GM18505 (cell line): ENCODE results near the gene DNAAF1.
"Not testable (repeated sequence)": the region's sequence is repeated elsewhere in the genome, so short reads cannot be mapped to it uniquely, and the experiment has no call there.

Experiments
- ATAC-seq: cut with Tn5 transposase; IDR thresholded peaks from one replicate; pipeline ENCODE4 v1.9.1; 2021; ENCODE audit not compliant: unreplicated experiment
- POLR2A ChIP-seq: IDR thresholded peaks from 4 replicates; pipeline ENCODE4 v1.6.1; 2011; ENCODE audit warnings: borderline replicate concordance; ENCODE audit not compliant: insufficient read depth, insufficient read length; ENCODE audit errors: extremely low read depth

Gene DNAAF1

GRCh38 chr16:84115919-84116719, 29.0 kb upstream of the DNAAF1 start:
- peak; percentile 30 for ATAC-seq
- no peak for TF ChIP-seq POLR2A

DNA sequence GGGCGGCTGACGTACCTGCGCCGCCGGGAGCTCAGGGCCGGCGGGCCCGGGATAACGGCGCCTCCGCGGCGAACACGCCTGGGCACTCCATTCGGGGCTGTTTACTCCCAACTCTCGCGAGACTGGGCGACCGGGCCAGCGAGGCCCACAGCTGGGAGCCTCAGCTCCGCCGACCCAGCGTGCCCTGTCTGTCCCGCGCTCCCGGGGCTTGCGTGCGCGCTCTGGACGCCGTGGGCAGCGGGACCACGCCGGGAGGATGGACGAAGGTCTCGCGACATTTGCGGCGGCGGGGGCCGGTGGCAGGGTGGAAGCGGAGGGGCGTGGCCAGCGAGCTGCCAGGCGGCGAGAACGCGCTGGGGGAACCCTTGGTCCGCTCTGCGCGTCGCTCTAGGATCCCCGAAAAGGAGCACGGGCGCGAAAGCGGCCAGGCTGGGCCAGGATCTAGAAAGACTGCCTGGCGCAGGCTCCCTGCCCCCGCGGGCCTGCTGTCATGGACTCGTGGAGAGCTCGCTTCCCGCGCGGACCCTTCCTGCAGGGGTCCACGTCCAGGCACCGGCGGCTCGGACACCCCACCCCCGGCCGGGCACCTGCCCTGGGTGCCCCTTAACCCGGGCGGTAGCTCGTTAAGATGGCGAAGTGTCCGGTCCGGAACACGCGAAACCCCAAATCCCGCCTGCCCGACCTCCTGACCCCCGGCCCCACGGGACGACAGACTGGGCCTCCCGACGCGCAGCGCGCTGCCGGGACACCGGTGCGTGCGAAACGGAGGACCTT, 28.2 kb upstream of the DNAAF1 start, which contains the start of gene MBTPS1:
TSS of gene MBTPS1 (minus strand) at position 223 of the 774 bp plus-strand sequence. CDS start 15,159 bp downstream, outside the sequence.
- peak; percentile 88 for ATAC-seq
- TF ChIP-seq POLR2A: peak; percentile 72

DNA sequence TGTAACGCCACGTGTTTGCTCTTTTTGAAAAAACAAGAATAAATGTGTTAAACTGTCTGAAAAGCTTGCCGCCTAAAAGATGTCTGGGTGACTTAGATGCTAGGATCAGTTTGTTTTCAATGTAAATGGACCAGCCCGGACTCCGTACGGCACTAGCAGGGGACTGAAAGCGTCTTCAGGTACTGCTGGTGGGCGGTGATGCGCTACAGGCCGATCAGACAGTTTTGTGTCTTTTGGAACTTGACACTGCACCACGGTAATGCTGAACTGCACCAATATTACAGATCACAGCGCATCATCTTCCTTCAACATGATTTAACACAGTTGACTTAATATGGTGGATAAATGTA, 27.6 kb upstream of the DNAAF1 start:
- no peak for TF ChIP-seq POLR2A
- ATAC-seq: no peak

- not testable (repeated sequence) for ATAC-seq
Measured at GRCh38 chr16:84118315-84118714, 26.8 kb upstream of the DNAAF1 start.

DNA sequence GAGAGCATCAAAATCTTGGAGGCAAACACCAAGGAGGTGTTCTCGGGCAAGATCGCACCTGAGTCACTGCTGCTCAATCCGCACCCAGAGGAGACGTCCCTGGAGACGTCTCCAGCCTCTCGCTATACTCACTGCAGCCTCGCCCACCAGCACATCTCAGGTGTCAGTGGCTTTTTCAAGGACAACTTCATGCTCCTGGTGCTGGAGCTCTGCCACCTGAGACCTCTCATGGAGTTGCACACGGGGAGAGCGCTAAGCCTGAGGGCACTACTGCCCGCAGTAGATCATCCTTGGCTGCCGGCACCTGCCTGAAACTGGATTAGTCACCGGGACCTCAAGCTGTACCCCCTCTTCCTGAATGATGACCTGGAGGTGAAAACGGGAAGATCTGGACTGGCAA, 25.7 kb upstream of the DNAAF1 start:
- no peak for ATAC-seq
- TF ChIP-seq POLR2A: no peak

DNA sequence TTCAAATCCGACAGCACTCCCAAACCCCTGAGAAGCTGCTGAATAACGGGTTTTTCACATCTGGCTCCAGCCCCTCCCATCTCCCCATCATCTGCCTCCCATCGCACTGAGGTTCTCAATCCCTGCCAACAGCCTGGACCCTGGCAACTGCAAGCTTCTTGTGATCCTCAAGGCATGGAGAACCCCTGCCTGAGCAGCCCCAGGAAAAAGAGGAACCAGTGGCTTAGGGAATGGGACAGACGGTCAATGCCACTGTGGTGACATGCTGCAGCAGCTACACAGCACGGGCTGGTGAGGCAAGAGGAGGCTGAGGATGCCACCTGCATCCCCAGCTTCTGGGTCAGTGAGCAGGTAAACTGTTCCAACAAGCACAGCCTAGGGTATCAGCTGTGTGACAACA, 25.1 kb upstream of the DNAAF1 start:
- no peak for ATAC-seq
- no peak for TF ChIP-seq POLR2A

GRCh38 chr16:84121007-84121406, 24.1 kb upstream of the DNAAF1 start:
- no peak for ATAC-seq
- no peak for TF ChIP-seq POLR2A

- no peak for ATAC-seq
Measured at GRCh38 chr16:84124257-84125073, 20.6 kb upstream of the DNAAF1 start.

DNA sequence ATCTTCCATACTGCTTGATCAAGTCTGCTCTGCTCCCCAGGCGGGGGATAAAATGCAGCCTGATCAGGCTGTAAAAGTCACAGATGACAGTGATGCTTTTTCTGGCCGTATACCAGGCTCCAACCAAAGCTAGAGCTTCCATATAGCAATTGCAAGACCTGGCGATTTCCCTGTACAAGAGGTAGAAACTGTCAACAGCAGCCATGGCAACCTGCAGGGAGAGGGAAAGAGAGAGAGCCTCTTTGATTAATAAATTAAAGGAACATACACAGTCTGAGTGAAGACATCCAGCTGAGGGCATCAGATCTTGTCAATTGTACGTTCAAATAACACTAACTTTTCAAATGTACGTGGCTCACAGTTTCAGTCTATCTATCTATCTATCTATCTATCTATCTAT, 14.0 kb upstream of the DNAAF1 start:
- no peak for TF ChIP-seq POLR2A
- ATAC-seq: no peak

More at GRCh38 chr16:84124257-84125073, 20.6 kb upstream of the DNAAF1 start:
- no peak for TF ChIP-seq POLR2A

DNA sequence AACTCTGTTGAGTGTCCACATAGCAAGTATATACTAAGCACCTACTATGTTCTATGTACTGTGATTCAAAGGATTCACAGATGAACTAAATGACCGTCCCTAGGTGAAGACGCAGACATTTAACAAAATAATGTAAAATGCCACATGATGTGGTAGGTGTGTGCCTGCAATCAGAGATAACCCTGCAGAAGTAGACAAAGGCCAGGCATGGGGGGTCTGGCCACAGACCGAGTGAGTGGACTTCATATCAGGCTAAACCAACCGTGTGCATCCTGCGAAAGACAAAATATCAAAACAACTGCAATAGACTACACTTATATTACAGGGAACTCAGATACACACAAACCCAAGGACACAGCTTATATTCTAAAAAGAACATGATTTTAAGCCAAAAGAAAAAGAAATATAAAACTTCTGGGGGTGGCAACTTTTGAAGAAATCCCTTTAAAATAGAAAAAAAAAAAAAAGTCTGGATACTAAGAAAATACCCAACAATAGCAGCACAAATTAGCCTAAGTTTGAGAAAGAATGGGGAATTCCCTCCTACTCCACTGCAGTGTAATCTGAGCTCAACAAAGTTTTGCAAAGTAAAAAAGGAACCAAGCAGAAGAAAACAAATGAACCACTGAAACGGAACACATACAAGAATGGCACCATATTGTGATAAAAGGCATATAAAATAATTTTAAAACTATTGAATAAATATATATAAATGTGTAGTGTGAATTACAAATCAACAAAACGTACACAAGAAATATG, 12.4 kb upstream of the DNAAF1 start:
- TF ChIP-seq POLR2A: no peak
- ATAC-seq: no peak

GRCh38 chr16:84136331-84137125, 8.6 kb upstream of the DNAAF1 start:
- TF ChIP-seq POLR2A: no peak

DNA sequence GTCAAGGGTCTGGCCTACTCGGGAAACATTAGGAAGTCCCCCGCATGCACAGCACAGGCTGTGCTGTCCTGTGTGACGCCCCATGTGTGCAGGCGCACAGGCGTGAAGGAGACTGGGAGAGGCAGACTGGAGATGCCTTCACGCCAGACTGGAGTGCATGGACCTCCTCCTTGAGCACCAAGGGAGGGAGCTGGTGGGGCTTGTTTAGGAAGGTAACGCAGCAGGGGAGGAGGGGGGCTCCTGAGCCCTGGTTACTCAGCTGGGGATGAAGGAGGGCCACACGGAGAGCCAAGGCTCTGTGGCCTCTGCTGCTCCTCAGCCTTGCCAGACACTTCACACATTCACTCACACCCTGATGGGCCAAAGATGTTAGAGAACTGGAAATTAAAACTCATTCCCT, 7.8 kb upstream of the DNAAF1 start:
- ATAC-seq: no peak
- no peak for TF ChIP-seq POLR2A

More at GRCh38 chr16:84136331-84137125, 8.6 kb upstream of the DNAAF1 start:
- no peak for ATAC-seq

GRCh38 chr16:84137769-84138357, 7.2 kb upstream of the DNAAF1 start:
- TF ChIP-seq POLR2A: no peak
- ATAC-seq: no peak
